NCI-H748 (cell line): ENCODE measurements around the gene STXBP6.
"Not testable (repeated sequence)": the region's sequence is repeated elsewhere in the genome, so short reads cannot be mapped to it uniquely, and the experiment has no call there.

Experiments
- DNase-seq: peaks from one replicate; lab custom pipeline; 2025; ENCODE audit not compliant: unreplicated experiment; lab: John Stamatoyannopoulos, UW

Gene STXBP6

GRCh38 chr14:24839617-24840203 lies 210.2 kb downstream of the STXBP6 start:
- DNase-seq = peak; percentile 35

- DNase-seq = no peak
These were observed 210.9 kb downstream of the STXBP6 start for GRCh38 chr14:24838945-24839616.

- no peak for DNase-seq
These were observed 212.5 kb downstream of the STXBP6 start for GRCh38 chr14:24837280-24838046.

- DNase-seq = not testable (repeated sequence)
These were observed 213.6 kb downstream of the STXBP6 start for GRCh38 chr14:24836324-24836723.

- no peak for DNase-seq
These were observed 215.0 kb downstream of the STXBP6 start for GRCh38 chr14:24834956-24835355.

GRCh38 chr14:24833385-24833784 lies 216.6 kb downstream of the STXBP6 start:
- DNase-seq = no peak

GRCh38 chr14:24831677-24832076 lies 218.3 kb downstream of the STXBP6 start:
- DNase-seq = no peak

GRCh38 chr14:24829862-24830261 lies 220.1 kb downstream of the STXBP6 start:
- no peak for DNase-seq

GRCh38 chr14:24828486-24828885 lies 221.5 kb downstream of the STXBP6 start:
- DNase-seq = no peak

GRCh38 chr14:24826390-24826789 lies 223.6 kb downstream of the STXBP6 start:
- no peak for DNase-seq

GRCh38 chr14:24820616-24821015 lies 229.3 kb downstream of the STXBP6 start:
- DNase-seq = no peak

- no peak for DNase-seq
These were observed 231.1 kb downstream of the STXBP6 start for GRCh38 chr14:24818823-24819341.

- DNase-seq = no peak
These were observed 231.7 kb downstream of the STXBP6 start for GRCh38 chr14:24818058-24818822.

- DNase-seq = peak; percentile 35
These were observed 232.5 kb downstream of the STXBP6 start for GRCh38 chr14:24817212-24818057.

- no peak for DNase-seq
These were observed 233.1 kb downstream of the STXBP6 start for GRCh38 chr14:24816929-24817211.

- DNase-seq = no peak
These were observed 233.7 kb downstream of the STXBP6 start for GRCh38 chr14:24816011-24816928.

GRCh38 chr14:24815543-24815942 lies 234.4 kb downstream of the STXBP6 start:
- DNase-seq = no peak

- no peak for DNase-seq
These were observed 235.0 kb downstream of the STXBP6 start for GRCh38 chr14:24814944-24815343.

GRCh38 chr14:24814346-24814745 lies 235.6 kb downstream of the STXBP6 start:
- DNase-seq = no peak
